ENCODE data around the gene RHOJ. TPM values are rescaled to one million over a fixed set of nuclear protein-coding genes. Genes with fewer than 3 reads are reported as not detected.

The RHOJ gene
- total and polyA plus RNA-seq, 2 of the 4 experiments (the other 2 are of a cell fraction): 9.5 to 33.9 TPM

DNA sequence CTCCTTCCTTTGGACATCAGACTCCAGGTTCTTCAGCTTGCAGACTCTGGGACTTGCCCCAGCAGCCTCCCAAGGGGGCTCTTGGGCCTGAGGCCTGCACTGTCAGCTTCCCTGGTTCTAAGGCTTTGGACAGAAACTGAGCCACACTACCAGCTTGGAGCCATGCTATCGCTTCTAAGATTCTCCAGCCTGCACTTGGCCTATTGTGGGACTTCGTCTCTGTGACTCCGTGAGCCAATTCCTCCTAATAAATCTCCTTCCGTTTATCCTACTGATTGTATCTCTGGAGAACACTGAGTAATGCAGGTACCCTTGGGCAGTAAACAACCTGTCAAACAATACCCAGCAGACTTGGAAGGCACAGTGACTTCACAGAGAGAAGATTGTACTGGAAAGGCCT lies 24.9 kb upstream of the RHOJ start:
- no peak overlapping the region for H3K4me2 ChIP-seq (ENCODE audit: low read depth, low read length)
- H3K9ac ChIP-seq (ENCODE audit: low read depth, low read length): no peak overlapping the region
- no peaks in the 10 kb centered on the region for H3K79me1 ChIP-seq (ENCODE audit: low read depth in 1 of 2, low read length in 2 of 2)
- no peak overlapping the region for H3K4me3 ChIP-seq (ENCODE audit: insufficient read depth, low read depth, low read length)
- BruUV-seq (replicated peaks): no TSS peak
- H2AK5ac ChIP-seq (ENCODE audit: low read depth, low read length): no peak overlapping the region
- no peak overlapping the region for H3K56ac ChIP-seq (ENCODE audit: extremely low read depth, insufficient read depth, low read length)
- ATAC-seq (ENCODE audit: low read depth): no peak
- H2BK5ac ChIP-seq (ENCODE audit: low read depth, low read length, poor library complexity, severe bottlenecking): no peak overlapping the region
- H3K23ac ChIP-seq (ENCODE audit: low read depth, low read length): no peak overlapping the region
- no peaks in the 10 kb centered on the region for H3K36me3 ChIP-seq (ENCODE audit: control insufficient read depth, insufficient read depth, low read length)
- no peaks in the 10 kb centered on the region for H4K20me1 ChIP-seq (ENCODE audit: insufficient read depth, low read length)
- intact Hi-C loops (cut with micrococcal nuclease) (loop anchor here (10.0 kb wide), 1 partner anchor 1015 kb away; no protein-coding TSS in a partner anchor), in situ Hi-C loops (cut with MboI; ENCODE audit: low sequenced_read_pairs) (no loop called here), dilution Hi-C loops (cut with HindIII; ENCODE audit: low sequenced_read_pairs, unreplicated experiment) (no loop called here)
- ChIA-PET CTCF (interaction anchor here (0.6 kb wide), 1 partner anchor 353 kb away, joined by 3 read pairs; no protein-coding TSS in a partner anchor), POLR2A (ENCODE audit: unreplicated experiment) (interaction anchor here (0.6 kb wide), 1 partner anchor 78 kb away, joined by 6 read pairs; no protein-coding TSS in a partner anchor)
- H3K14ac ChIP-seq (replicated peaks; ENCODE audit: low read depth, low read length): no peak overlapping the region
- H4K8ac ChIP-seq (ENCODE audit: low read depth in 2 of 2, low read length in 2 of 2): no peak overlapping the region
- no peak for DNase-seq
- no peak overlapping the region for H2BK20ac ChIP-seq (ENCODE audit: low read depth, low read length)
- H4K5ac ChIP-seq (ENCODE audit: low read depth, low read length): no peak overlapping the region
- H4K91ac ChIP-seq (ENCODE audit: insufficient read depth, low read depth, low read length): no peak overlapping the region
- H2BK120ac ChIP-seq (ENCODE audit: low read depth, low read length): no peak overlapping the region
- 0 out of 2 replicates have a peak, but pooled peaks cover 2% of the 10 kb centered on the region for H3K9me3 ChIP-seq (ENCODE audit: control insufficient read depth, insufficient read depth, low read length)
- H3K27me3 ChIP-seq (ENCODE audit: control insufficient read depth, insufficient read depth, low read length): no peaks in the 10 kb centered on the region
- no peak overlapping the region for H3K18ac ChIP-seq (ENCODE audit: low read depth, low read length)
- H3K27ac ChIP-seq (ENCODE audit: insufficient read depth, low read length): no peak overlapping the region
- H3K4me1 ChIP-seq (ENCODE audit: control insufficient read depth, insufficient read depth, low read length): peaks cover 3% of the 10 kb centered on the region; the same call in 1 of the 2 replicates
- no peaks in the 10 kb centered on the region for H3K9me1 ChIP-seq (ENCODE audit: insufficient read depth, low read length)
- TF ChIP-seq MAFK (IDR thresholded peaks at IDR 0.05; ENCODE audit: low read depth, low read length) (no peak), POLR2A (IDR thresholded peaks at IDR 0.05; ENCODE audit: low read depth, low read length) (no peak), MAZ (IDR thresholded peaks at IDR 0.05; ENCODE audit: borderline replicate concordance, low read depth, low read length) (no peak), CTCF (conservative IDR thresholded peaks at IDR 0.05; ENCODE audit: low read depth, low read length) (no peak), SMC3 (IDR thresholded peaks at IDR 0.05; ENCODE audit: low read depth, low read length) (no peak), RFX5 (IDR thresholded peaks at IDR 0.05; ENCODE audit: low read depth, low read length) (no peak), RAD21 (IDR thresholded peaks at IDR 0.05; ENCODE audit: low read length) (no peak), USF2 (IDR thresholded peaks at IDR 0.05; ENCODE audit: low read depth, low read length) (no peak)
- H2AFZ ChIP-seq (replicated peaks; ENCODE audit: low read length, poor library complexity): no peak overlapping the region
- H3K4ac ChIP-seq (ENCODE audit: low read depth, low read length): no peak overlapping the region
- no peak overlapping the region for H2AK9ac ChIP-seq (replicated peaks; ENCODE audit: low read depth, low read length, poor library complexity)
- H2BK15ac ChIP-seq (ENCODE audit: low read depth, low read length): no peak overlapping the region
- WGBS, 2 experiments (ENCODE audit: extremely low coverage in 2 of 2, insufficient read length in 1 of 2): 100% methylated on average over 1 of the region's 4 CpGs; no CpG with 5 or more reads in 1 of the 2 experiments

Measured in IMR-90 (cell line).